HepG2 (cell line): ENCODE data around the gene MMP24OS. TPM values are rescaled to one million over a fixed set of nuclear protein-coding genes. Genes with fewer than 3 reads are reported as not detected.

ENCODE experiments used
- ASH2L ChIP-seq: fragments of 300-600, 200-600 bp; sonication (generic); IDR thresholded peaks from 2 replicates; pipeline ENCODE4 v1.7.0; 2017; ENCODE audit warnings: low read depth, mild to moderate bottlenecking, moderate library complexity, mixed read lengths, low read length; ENCODE audit not compliant: insufficient read length
- ATF5 ChIP-seq: sonication (generic); formaldehyde crosslinking; IDR thresholded peaks from 2 replicates; pipeline ENCODE4 v1.4.0; 2020; ENCODE audit warnings: mild to moderate bottlenecking, low read depth, missing genetic modification reagents
- CEBPG ChIP-seq: IDR thresholded peaks from 2 replicates; pipeline ENCODE4 v1.6.1; 2016
- CERS6 ChIP-seq: sonication (generic); formaldehyde crosslinking; IDR thresholded peaks from 2 replicates; pipeline ENCODE4 v1.5.0; 2020; ENCODE audit warnings: missing genetic modification reagents
- ERF ChIP-seq: IDR thresholded peaks from 2 replicates; pipeline ENCODE4 v1.6.1; 2018; ENCODE audit warnings: missing biosample characterization, missing genetic modification reagents
- HES4 ChIP-seq: sonication (generic); formaldehyde crosslinking; IDR thresholded peaks from 2 replicates; pipeline ENCODE4 v1.9.0; 2021; ENCODE audit warnings: mild to moderate bottlenecking, missing genetic modification reagents, borderline replicate concordance
- HIVEP1 ChIP-seq: sonication (generic); formaldehyde crosslinking; IDR thresholded peaks from 2 replicates; pipeline ENCODE4 v1.4.0; 2020; ENCODE audit warnings: mild to moderate bottlenecking, missing genetic modification reagents
- HNRNPK ChIP-seq: fragments of 200-400 bp; formaldehyde crosslinking; IDR thresholded peaks from 2 replicates; pipeline ENCODE4 v1.6.1; 2018; ENCODE audit warnings: low read length, low read depth, moderate library complexity, mild to moderate bottlenecking; ENCODE audit not compliant: poor library complexity, severe bottlenecking
- KMT2A ChIP-seq: sonication (generic); formaldehyde crosslinking; IDR thresholded peaks from 2 replicates; pipeline ENCODE4 v1.4.0; 2020; ENCODE audit warnings: missing genetic modification reagents
- MED8 ChIP-seq: sonication (generic); formaldehyde crosslinking; IDR thresholded peaks from 2 replicates; pipeline ENCODE4 v1.8.1; 2023; ENCODE audit warnings: mild to moderate bottlenecking, missing genetic modification reagents; ENCODE audit not compliant: insufficient replicate concordance
- SALL2 ChIP-seq: sonication (generic); formaldehyde crosslinking; IDR thresholded peaks from 2 replicates; pipeline ENCODE4 v1.8.1; 2023; ENCODE audit warnings: mild to moderate bottlenecking, missing genetic modification reagents, inconsistent platforms
- STAT5B ChIP-seq: sonication (generic); formaldehyde crosslinking; IDR thresholded peaks from 2 replicates; pipeline ENCODE4 v1.4.0; 2020; ENCODE audit warnings: missing genetic modification reagents
- TCF12 ChIP-seq, 2 experiments: fragments of 450-650 bp in 1 of 2; sonication (generic) in 1 of 2; formaldehyde crosslinking in 1 of 2; IDR thresholded peaks; 2 replicates each; pipeline versions ENCODE4 v1.6.1 to v1.8.0; 2017 to 2022; ENCODE audit warnings: antibody characterized with exemption in 1 of 2, mild to moderate bottlenecking in 1 of 2, missing genetic modification reagents in 1 of 2, moderate library complexity in 1 of 2
- ZFP82 ChIP-seq: sonication (generic); formaldehyde crosslinking; IDR thresholded peaks from 2 replicates; pipeline ENCODE4 v1.5.1; 2020; ENCODE audit warnings: mild to moderate bottlenecking, missing genetic modification reagents, borderline replicate concordance
- ZFX ChIP-seq: sonication (generic); formaldehyde crosslinking; IDR thresholded peaks from 2 replicates; pipeline ENCODE4 v1.4.0; 2020; ENCODE audit warnings: mild to moderate bottlenecking, low read depth, missing genetic modification reagents, moderate library complexity
- ZNF18 ChIP-seq: sonication (generic); formaldehyde crosslinking; IDR thresholded peaks from 2 replicates; pipeline ENCODE4 v1.8.0; 2022; ENCODE audit warnings: mild to moderate bottlenecking, missing genetic modification reagents; ENCODE audit not compliant: insufficient replicate concordance
- ZNF33A ChIP-seq: sonication (generic); formaldehyde crosslinking; IDR thresholded peaks from 2 replicates; pipeline ENCODE4 v1.5.1; 2020; ENCODE audit warnings: missing genetic modification reagents, mild to moderate bottlenecking, moderate library complexity, borderline replicate concordance
- ZNF382 ChIP-seq: sonication (generic); formaldehyde crosslinking; IDR thresholded peaks from 2 replicates; pipeline ENCODE4 v1.5.0; 2020; ENCODE audit warnings: missing genetic modification reagents, mild to moderate bottlenecking, borderline replicate concordance
- ZNF431 ChIP-seq: sonication (generic); formaldehyde crosslinking; IDR thresholded peaks from 2 replicates; pipeline ENCODE4 v1.9.0; 2022; ENCODE audit warnings: missing genetic modification reagents, low read depth, mild to moderate bottlenecking, borderline replicate concordance
- ZNF446 ChIP-seq: sonication (generic); formaldehyde crosslinking; IDR thresholded peaks from 2 replicates; pipeline ENCODE4 v1.5.0; 2020; ENCODE audit warnings: mild to moderate bottlenecking, missing genetic modification reagents
- ZNF484 ChIP-seq: sonication (generic); formaldehyde crosslinking; IDR thresholded peaks from 2 replicates; pipeline ENCODE4 v1.5.1; 2020; ENCODE audit warnings: mild to moderate bottlenecking, low read depth, missing genetic modification reagents, borderline replicate concordance
- ZNF567 ChIP-seq: sonication (generic); formaldehyde crosslinking; IDR thresholded peaks from 2 replicates; pipeline ENCODE4 v1.8.1; 2023; ENCODE audit warnings: mild to moderate bottlenecking, missing genetic modification reagents, borderline replicate concordance
- ZNF619 ChIP-seq: sonication (generic); formaldehyde crosslinking; IDR thresholded peaks from 2 replicates; pipeline ENCODE4 v1.4.0; 2020; ENCODE audit warnings: mild to moderate bottlenecking, missing genetic modification reagents
- ZNF629 ChIP-seq: sonication (generic); formaldehyde crosslinking; conservative IDR thresholded peaks from 2 replicates; pipeline ENCODE4 v1.5.0; 2020; ENCODE audit warnings: missing genetic modification reagents
- polyA plus RNA-seq, 8 experiments: library from polyadenylated mRNA; depleted of rRNA in 3 of 8; stranded (reverse) in 7 of 8; unstranded in 1 of 8; fragments of >200 nt; fragmentation: Illumina TruSeq in 4 of 8; extraction: Trizol in 4 of 8; gene quantifications; 2 replicates each; pipeline versions ENCODE4 v1.2.1 to v1.2.3, GENCODE V29; 2011 to 2016; ENCODE audit warnings: low read depth in 4 of 8, missing spikeins in 1 of 8, mixed read lengths in 1 of 8; ENCODE audit not compliant: insufficient read depth in 1 of 8
- total RNA-seq, 5 experiments: library from RNA; depleted of rRNA; stranded (reverse); fragments of >200 nt; fragmentation: Illumina TruSeq; extraction: Trizol; gene quantifications; 2 replicates each; pipeline ENCODE4 v1.2.3, GENCODE V29; 2016; ENCODE audit warnings: low read depth in 1 of 5
- TF ChIP-seq, protein P1 (sequence below): sonication (generic); formaldehyde crosslinking; IDR thresholded peaks from 2 replicates; pipeline ENCODE4 v1.5.1; 2020; ENCODE audit warnings: mild to moderate bottlenecking, missing genetic modification reagents, borderline replicate concordance

The MMP24OS gene
- total and polyA plus RNA-seq, 2 of the 13 experiments (the other 11 are each of a cell fraction or from before 2014, with no cell fraction given), result 6.0 to 8.5 TPM

- TF ChIP-seq HES4 (CRISPR knock-in tag) (no peak), ZNF18 (CRISPR knock-in tag) (no peak), ATF5 (CRISPR knock-in tag) (no peak), CEBPG (CRISPR knock-in tag) (no peak), STAT5B (CRISPR knock-in tag) (no peak), HIVEP1 (no peak; the same call in 1 of the 2 replicates), HNRNPK (no peak), TCF12 (IDR thresholded peaks at IDR 0.05) (no peak), TCF12 (CRISPR knock-in tag; IDR thresholded peaks at IDR 0.05) (no peak), CERS6 (CRISPR knock-in tag) (no peak), ZNF567 (CRISPR knock-in tag) (no peak; the same call in 1 of the 2 replicates), ZFX (CRISPR knock-in tag) (peak; percentile 87), ZNF431 (CRISPR knock-in tag) (peak; percentile 70; the same call in 1 of the 2 replicates), ERF (CRISPR knock-in tag) (peak; percentile 58), ZFP82 (CRISPR knock-in tag) (no peak), ZNF484 (CRISPR knock-in tag) (no peak), ASH2L (peak; percentile 50), SALL2 (CRISPR knock-in tag) (peak; percentile 18; the same call in 1 of the 2 replicates), KMT2A (CRISPR knock-in tag) (no peak), ZNF382 (no peak), ZNF619 (CRISPR knock-in tag) (peak; percentile 83; the same call in 1 of the 2 replicates), ZNF629 (CRISPR knock-in tag) (no peak), ZNF33A (CRISPR knock-in tag) (no peak), ZNF446 (CRISPR knock-in tag) (no peak), MED8 (no peak)
- TF ChIP-seq, protein P1, sequence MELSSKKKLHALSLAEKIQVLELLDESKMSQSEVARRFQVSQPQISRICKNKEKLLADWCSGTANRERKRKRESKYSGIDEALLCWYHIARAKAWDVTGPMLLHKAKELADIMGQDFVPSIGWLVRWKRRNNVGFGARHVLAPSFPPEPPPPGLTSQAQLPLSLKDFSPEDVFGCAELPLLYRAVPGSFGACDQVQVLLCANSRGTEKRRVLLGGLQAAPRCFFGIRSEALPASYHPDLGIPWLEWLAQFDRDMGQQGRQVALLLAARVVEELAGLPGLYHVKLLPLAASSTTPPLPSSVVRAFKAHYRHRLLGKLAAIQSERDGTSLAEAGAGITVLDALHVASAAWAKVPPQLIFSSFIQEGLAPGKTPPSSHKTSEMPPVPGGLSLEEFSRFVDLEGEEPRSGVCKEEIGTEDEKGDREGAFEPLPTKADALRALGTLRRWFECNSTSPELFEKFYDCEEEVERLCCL (CRISPR knock-in tag), result no peak
Measured at GRCh38 chr20:35286077-35286898, 8.4 kb upstream of the MMP24OS start (continued).
